MCF 10A (cell line): ENCODE data around the gene ALB. TPM values are rescaled to one million over a fixed set of nuclear protein-coding genes. Genes with fewer than 3 reads are reported as not detected.
"Not testable (repeated sequence)": the region's sequence is repeated elsewhere in the genome, so short reads cannot be mapped to it uniquely, and the experiment has no call there.

Experiments used
- BruUV-seq: library from RNA; stranded (reverse); fragments of 400-500 nt; replicated peaks from 2 replicates; lab custom pipeline; 2021; lab: Mats Ljungman, UMichigan
- CTCF ChIA-PET: fragments of 300-600 bp; sonication (Branson Sonifier 250); formaldehyde crosslinking; extraction: SDS; loops from one replicate; lab custom pipeline; 2021; ENCODE audit warnings: antibody characterized with exemption, inconsistent platforms; lab: Yijun Ruan, JAX
- POLR2A ChIA-PET: fragments of 300-600, 350-650 bp; sonication (Branson Sonifier 250); formaldehyde crosslinking; extraction: SDS; loops from one replicate; lab custom pipeline; 2020; ENCODE audit warnings: antibody characterized with exemption, inconsistent platforms; lab: Yijun Ruan, JAX
- DNase-seq: peaks from one replicate; pipeline ENCODE4 v3.0.0-alpha.2; 2018; ENCODE audit not compliant: unreplicated experiment
- H3K27ac Mint-ChIP-seq: one replicate; pipeline ENCODE4 v1.8.0; 2022; ENCODE audit warnings: mild to moderate bottlenecking, low read depth, mixed read lengths; ENCODE audit not compliant: unreplicated experiment
- H3K27me3 Mint-ChIP-seq: one replicate; pipeline ENCODE4 v1.8.0; 2022; ENCODE audit warnings: mixed read lengths; ENCODE audit not compliant: insufficient read depth, unreplicated experiment
- H3K36me3 Mint-ChIP-seq: one replicate; pipeline ENCODE4 v1.8.0; 2022; ENCODE audit warnings: mild to moderate bottlenecking, moderate library complexity, mixed read lengths; ENCODE audit not compliant: insufficient read depth, unreplicated experiment
- H3K4me1 Mint-ChIP-seq: one replicate; pipeline ENCODE4 v1.8.0; 2022; ENCODE audit warnings: mixed read lengths; ENCODE audit not compliant: insufficient read depth, unreplicated experiment
- H3K4me3 Mint-ChIP-seq: one replicate; pipeline ENCODE4 v1.8.0; 2022; ENCODE audit warnings: mild to moderate bottlenecking, moderate library complexity, mixed read lengths; ENCODE audit not compliant: unreplicated experiment
- H3K9me3 Mint-ChIP-seq: one replicate; pipeline ENCODE4 v1.8.0; 2022; ENCODE audit warnings: mixed read lengths; ENCODE audit not compliant: unreplicated experiment
- intact Hi-C: fragments of 100-400 bp; cut with micrococcal nuclease; formaldehyde crosslinking; loops from 2 replicates; pipeline ENCODE4 v1.14.1; 2022
- total RNA-seq: library from RNA; stranded (reverse); gene quantifications from 2 replicates; pipeline ENCODE4 v1.2.3, GENCODE V29; 2022
- TF ChIP-seq, protein P1 (sequence below): fragments of 200-600 bp; IDR thresholded peaks from one replicate; pipeline ENCODE4 v1.8.0; 2022; ENCODE audit warnings: antibody characterized with exemption, mild to moderate bottlenecking; ENCODE audit not compliant: unreplicated experiment

ALB gene
- total RNA-seq, 1 experiment from 2014 or later = not detected

DNA sequence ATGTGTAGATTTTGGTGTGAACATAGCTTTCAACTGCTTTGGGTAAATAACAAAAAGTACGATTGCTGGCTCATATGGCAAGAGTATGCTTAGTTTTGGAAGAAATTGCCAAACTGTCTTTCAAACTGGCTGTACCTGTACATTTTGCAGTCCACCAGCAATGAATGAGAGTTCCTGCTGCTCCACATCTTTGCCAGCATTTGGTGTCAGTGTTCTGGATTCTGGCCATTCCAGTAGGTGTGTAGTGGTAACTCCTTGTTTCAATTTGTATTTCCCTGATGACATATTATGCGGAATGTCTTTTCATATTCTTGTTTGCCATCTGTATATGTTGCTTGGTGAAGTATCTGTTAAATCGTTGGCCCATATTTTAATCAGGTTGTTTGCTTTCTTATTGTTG is 20.6 kb upstream of the ALB start:
- TF ChIP-seq, protein P1, sequence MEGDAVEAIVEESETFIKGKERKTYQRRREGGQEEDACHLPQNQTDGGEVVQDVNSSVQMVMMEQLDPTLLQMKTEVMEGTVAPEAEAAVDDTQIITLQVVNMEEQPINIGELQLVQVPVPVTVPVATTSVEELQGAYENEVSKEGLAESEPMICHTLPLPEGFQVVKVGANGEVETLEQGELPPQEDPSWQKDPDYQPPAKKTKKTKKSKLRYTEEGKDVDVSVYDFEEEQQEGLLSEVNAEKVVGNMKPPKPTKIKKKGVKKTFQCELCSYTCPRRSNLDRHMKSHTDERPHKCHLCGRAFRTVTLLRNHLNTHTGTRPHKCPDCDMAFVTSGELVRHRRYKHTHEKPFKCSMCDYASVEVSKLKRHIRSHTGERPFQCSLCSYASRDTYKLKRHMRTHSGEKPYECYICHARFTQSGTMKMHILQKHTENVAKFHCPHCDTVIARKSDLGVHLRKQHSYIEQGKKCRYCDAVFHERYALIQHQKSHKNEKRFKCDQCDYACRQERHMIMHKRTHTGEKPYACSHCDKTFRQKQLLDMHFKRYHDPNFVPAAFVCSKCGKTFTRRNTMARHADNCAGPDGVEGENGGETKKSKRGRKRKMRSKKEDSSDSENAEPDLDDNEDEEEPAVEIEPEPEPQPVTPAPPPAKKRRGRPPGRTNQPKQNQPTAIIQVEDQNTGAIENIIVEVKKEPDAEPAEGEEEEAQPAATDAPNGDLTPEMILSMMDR = no peak

DNA sequence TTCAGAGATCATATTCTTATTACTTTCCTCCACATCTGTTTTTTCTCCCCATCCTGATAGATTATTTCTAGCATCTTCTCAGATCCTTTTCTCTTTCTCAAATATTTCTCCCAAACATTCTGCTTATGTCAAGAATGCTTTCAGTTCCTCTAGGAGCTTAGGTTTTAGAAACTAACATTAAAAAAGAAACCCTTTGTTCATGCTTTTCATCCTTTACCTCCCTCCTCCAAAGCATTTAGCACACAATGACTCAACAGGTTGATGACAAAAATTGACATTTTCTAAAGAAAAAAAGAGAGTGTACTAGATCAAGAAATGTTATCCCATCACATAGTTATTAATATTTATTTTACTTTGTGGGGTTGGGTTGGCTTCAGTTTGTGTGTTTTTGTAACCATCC is 16.5 kb upstream of the ALB start:
- H3K9me3 Mint-ChIP-seq = peaks cover 16% of the 10 kb centered on the region
- DNase-seq = no peak
- no peak overlapping the region for H3K27ac Mint-ChIP-seq
- H3K4me1 Mint-ChIP-seq = no peaks in the 10 kb centered on the region
- H3K4me3 Mint-ChIP-seq = no peak overlapping the region
- ChIA-PET CTCF (no interaction called here), POLR2A (no interaction called here)
- TF ChIP-seq, protein P1 = no peak
- no peaks in the 10 kb centered on the region for H3K27me3 Mint-ChIP-seq
- intact Hi-C loops = no loop called here
- BruUV-seq = no TSS peak
- H3K36me3 Mint-ChIP-seq = no peaks in the 10 kb centered on the region

More for the DNA sequence above, 20.6 kb upstream of the ALB start:
- DNase-seq = no peak
- no peaks in the 10 kb centered on the region for H3K4me1 Mint-ChIP-seq
- intact Hi-C loops = no loop called here
- BruUV-seq = no TSS peak
- ChIA-PET POLR2A (no interaction called here), CTCF (no interaction called here)
- no peak overlapping the region for H3K4me3 Mint-ChIP-seq
- peaks cover 8% of the 10 kb centered on the region for H3K9me3 Mint-ChIP-seq
- H3K27me3 Mint-ChIP-seq = no peaks in the 10 kb centered on the region
- no peak overlapping the region for H3K27ac Mint-ChIP-seq
- H3K36me3 Mint-ChIP-seq = no peaks in the 10 kb centered on the region

DNA sequence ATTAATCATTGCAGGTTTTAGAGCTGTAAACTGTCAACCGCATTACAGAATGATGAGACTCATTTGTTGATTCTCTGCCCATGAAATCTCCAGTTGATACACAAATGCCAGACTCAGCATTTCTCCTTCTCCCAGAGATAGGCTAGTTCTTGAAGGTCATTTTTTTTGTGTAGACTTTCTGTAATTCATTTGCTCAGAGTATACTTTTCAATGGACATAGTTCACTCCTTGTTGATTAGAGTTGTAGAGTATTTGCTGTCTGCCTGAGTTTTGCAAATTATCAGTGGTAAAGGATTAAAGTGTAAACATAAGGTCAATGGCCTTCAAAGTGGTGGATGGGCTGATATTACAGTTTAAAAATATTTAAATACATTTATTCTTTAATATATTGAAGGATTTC is 15.2 kb upstream of the ALB start:
- ChIA-PET POLR2A (no interaction called here), CTCF (no interaction called here)
- Mint-ChIP-seq H3K27ac (no peak overlapping the region), H3K27me3 (no peaks in the 10 kb centered on the region), H3K4me1 (no peaks in the 10 kb centered on the region), H3K4me3 (no peak overlapping the region), H3K36me3 (no peaks in the 10 kb centered on the region), H3K9me3 (peaks cover 16% of the 10 kb centered on the region)
- TF ChIP-seq, protein P1 = no peak
- no peak for DNase-seq
- no TSS peak for BruUV-seq
- intact Hi-C loops = no loop called here

DNA sequence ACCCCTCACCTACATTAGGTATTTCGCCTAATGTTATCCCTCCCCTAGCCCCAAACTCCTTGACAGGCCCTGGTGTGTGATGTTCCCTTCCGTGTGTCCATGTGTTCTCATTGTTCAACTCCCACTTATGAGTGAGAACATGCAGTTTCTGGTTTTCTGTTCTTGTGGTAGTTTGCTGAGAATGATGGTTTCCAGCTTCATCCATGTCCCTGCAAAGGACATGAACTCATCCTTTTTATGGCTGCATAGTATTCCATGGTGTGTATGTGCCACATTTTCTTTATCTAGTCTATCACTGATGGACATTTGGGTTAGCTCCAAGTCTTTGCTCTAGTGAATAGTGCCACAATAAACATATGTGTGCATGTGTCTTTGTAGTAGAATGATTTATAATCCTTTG is 14.4 kb upstream of the ALB start:
- DNase-seq, H3K27me3 Mint-ChIP-seq, H3K4me1 Mint-ChIP-seq, H3K27ac Mint-ChIP-seq, CTCF ChIA-PET, intact Hi-C loops, BruUV-seq, H3K36me3 Mint-ChIP-seq, H3K4me3 Mint-ChIP-seq, POLR2A ChIA-PET: not testable (repeated sequence)
- H3K9me3 Mint-ChIP-seq = peaks cover 16% of the 10 kb centered on the region

DNA sequence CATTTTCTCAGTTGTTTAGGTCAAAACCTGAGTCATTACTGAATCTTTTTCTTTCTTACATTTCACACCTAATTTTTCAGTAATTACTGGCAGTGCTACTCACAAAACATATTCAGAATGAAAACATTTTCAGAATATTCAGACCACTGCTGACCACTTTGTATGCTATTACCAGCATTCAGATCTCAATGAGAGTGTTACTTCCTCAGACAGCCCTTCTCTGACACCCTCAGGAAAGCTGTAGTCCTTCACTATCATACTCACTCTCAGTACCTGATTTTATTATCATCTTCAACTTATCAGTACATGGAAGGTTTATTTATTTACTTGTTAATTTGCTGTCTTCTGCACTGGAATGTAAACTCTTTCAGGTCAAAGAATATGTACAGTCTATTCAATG is 12.3 kb upstream of the ALB start:
- CTCF ChIA-PET = no interaction called here
- intact Hi-C loops = no loop called here
- no peaks in the 10 kb centered on the region for H3K4me1 Mint-ChIP-seq
- peaks cover 7% of the 10 kb centered on the region for H3K9me3 Mint-ChIP-seq
- H3K27me3 Mint-ChIP-seq = peaks cover 2% of the 10 kb centered on the region
- BruUV-seq = no TSS peak
- no peak for DNase-seq
- H3K4me3 Mint-ChIP-seq = no peak overlapping the region
- POLR2A ChIA-PET = no interaction called here
- no peaks in the 10 kb centered on the region for H3K36me3 Mint-ChIP-seq
- TF ChIP-seq, protein P1 = no peak
- no peak overlapping the region for H3K27ac Mint-ChIP-seq
